HG02885 (cell line): ENCODE measurements around the gene SCTR.

ENCODE experiments used
- ATAC-seq: cut with Tn5 transposase; IDR thresholded peaks from one replicate; pipeline ENCODE4 v1.9.1; 2021; ENCODE audit warnings: mild to moderate bottlenecking; ENCODE audit not compliant: unreplicated experiment, poor library complexity

The SCTR gene

DNA sequence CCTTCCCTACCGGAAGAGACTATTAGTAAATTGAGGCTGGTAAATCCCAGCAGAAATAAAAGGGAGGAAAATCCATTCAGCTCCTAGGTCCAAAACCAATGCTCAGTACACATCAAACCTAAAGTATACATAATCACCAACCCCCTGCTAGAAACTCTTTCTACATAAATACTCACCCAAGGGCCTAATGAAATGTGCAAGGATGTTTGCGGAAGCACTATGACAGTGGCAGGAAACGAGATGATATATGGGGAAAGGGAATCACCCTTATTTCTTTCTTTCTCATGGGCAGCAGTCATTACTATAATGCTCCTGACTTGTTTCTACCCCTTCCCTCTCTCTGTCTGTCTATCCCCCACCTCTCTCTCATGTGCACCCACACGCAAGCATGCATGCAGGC lies 1.3 kb upstream of the SCTR start:
- ATAC-seq: no peak

DNA sequence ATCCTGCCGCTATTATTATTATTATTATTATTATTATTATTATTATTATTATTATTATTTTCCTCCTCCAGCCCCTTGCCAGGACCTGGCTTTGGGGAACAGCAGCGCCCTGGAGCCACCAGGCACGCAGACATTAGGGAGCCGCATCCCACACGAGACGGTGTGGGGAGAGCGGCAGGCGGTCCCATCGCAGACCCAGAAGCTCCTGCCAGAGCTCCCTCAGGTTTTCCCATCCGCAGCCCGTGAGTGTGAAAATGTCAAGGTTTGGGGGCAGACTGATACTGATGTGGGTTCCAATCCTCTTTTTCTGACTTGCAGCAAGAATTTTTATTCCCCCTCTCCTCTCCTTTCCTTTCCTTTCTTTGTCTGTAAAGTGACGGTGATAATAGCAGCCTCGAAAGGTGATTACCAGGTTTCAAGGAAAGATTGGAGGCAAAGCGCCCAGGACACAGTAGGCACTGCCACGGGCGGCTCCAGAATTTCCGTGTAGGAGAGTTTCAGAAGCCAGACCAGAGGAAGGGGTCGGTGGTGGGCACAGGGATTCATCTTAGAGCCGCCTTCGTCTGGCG lies 816 bp downstream of the SCTR start:
- no peak for ATAC-seq

GRCh38 chr2:119522671-119523070 lies 1.6 kb downstream of the SCTR start:
- ATAC-seq: no peak

DNA sequence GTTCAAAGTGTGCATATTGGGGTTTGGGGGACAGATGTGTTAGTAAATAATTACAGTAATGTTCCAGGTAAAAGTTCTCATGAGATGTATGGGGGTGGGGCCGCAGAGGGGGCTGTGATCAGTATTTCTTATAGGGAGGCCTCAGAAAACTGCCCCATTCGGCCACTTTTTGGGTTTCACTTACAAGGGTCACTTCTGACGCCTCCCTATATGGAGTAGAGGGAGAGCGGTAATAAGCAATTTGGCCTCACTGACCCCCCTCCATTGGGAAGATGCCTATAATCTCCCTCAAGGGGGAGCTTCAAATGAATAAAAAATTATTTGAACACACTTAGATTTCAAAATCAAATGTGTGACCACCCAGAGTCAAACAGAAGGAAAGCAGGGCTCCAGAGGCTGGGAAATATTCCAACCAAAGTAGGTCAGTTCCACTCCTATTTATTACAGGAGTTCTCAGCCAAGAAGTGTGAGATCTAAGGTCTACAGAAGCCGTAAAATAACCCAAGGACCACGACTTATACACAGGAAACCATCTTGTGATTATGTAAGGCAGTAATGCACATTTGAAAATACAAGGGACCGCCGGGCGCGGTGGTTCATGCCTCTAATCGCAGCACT lies 2.7 kb downstream of the SCTR start:
- ATAC-seq: no peak

- no peak for ATAC-seq
These were observed 3.4 kb downstream of the SCTR start for GRCh38 chr2:119520696-119521432.

- ATAC-seq: no peak
These were observed 5.2 kb downstream of the SCTR start for GRCh38 chr2:119519057-119519408.

- ATAC-seq: no peak
These were observed 5.8 kb downstream of the SCTR start for GRCh38 chr2:119518401-119519056.

- ATAC-seq: peak; percentile 93
These were observed 6.8 kb downstream of the SCTR start for GRCh38 chr2:119517433-119517832.

DNA sequence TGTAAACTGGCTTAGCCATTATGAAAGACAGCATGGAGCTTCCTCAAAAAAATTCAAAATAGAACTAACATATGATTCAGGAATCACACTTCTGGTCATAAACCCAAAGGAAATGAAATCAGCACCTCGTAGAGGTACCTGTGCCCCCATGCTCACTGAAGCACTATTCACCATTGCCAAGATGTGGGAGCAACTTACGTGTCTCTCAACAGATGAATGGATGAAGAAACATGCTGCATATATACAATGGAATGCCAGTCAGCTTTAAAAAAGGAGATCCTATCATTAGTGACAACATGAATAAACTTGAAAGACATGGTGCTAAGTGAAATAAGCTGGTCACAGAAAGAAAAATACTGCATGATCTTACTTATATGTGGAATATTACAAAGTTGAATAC lies 8.2 kb downstream of the SCTR start:
- ATAC-seq: no peak

DNA sequence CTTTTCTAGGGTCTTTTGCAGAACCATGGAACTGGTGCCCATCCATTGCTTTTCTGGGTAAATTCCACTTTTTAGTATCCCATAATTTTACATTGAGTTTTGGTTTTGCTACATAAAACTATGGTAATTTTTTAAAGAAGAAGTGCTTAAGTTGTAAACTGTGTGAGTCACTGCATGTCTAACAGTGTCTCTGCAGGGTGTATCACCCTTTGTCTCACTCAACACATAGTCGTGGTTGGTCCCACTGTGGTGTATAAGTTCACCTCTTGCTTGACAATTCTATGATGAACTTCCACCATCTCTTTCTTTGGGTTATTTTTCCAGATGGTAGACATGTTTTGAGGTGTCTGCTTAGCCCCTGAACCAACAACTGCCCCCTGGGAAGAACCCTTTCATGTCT lies 10.5 kb downstream of the SCTR start:
- no peak for ATAC-seq

- no peak for ATAC-seq
These were observed 11.3 kb downstream of the SCTR start for GRCh38 chr2:119512946-119513345.

GRCh38 chr2:119511989-119512388 lies 12.3 kb downstream of the SCTR start:
- ATAC-seq: no peak

- ATAC-seq: no peak
These were observed 15.5 kb downstream of the SCTR start for GRCh38 chr2:119508756-119509155.

DNA sequence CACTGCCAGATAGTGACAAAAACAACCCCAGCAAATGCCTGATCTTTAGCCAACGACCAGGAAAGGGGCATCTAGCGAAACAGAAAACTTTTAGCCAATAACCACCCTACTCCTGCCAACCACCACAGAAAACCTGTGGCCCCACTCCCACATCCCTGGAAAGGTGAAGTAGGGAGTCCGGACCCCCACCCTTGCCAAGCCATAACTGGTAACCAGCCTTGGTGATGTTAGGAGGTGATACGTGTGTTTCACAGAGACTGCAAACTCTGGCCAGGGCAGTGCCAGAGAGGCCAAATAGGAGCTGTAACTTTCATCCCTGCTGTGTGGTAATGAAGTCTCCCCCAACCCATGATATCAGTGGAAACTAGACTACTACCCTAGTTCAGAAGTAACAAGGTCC lies 27.6 kb downstream of the SCTR start:
- ATAC-seq: no peak

DNA sequence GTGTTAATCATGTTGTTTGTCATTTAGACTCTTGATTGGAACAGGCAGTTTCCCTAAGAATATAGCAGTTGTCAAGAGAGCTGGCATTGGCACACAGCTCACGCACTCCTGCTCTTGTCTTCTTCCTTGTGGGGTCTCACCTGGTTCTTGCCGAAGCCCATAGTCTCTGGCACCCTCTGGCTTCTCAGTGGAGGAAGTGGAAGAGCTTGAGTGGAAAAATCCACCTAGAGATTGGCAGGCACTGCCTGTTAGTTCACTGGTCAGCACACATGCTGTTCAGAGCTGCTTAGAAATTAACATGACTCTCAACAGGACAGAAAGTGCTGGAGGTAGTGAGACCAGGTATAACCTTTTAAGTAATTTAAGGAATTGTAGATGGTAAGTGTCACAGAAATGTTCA lies 28.3 kb downstream of the SCTR start:
- ATAC-seq: no peak

- ATAC-seq: no peak
These were observed 30.0 kb downstream of the SCTR start for GRCh38 chr2:119494163-119494790.

GRCh38 chr2:119491776-119492525 lies 32.3 kb downstream of the SCTR start:
- ATAC-seq: no peak

DNA sequence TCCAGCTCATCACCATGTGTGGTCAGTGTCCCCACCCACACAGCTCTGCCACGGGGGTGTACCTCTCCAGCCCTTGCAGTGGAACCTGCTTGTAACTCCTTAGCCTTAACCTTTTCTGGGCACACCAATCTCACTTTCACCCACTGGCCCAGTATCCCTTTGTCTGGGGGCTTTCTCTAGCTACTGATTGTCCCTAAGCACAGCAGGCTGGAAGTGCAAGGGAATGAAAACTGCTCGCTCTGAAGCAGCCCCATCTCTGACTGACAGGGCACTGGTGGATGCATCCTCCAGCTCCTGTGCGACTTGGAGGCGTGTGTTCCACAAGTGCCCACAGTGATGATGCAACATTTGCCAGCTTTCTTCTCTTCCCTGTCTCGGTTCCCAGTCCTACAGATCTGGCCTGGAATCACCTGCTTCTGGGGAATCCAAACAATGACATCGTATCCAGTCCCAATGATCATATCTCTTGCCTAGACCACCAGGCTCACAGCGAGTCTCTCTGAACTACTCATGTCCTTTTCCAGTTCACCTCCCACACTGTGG lies 33.6 kb downstream of the SCTR start:
- no peak for ATAC-seq

- no peak for ATAC-seq
These were observed 34.2 kb downstream of the SCTR start for GRCh38 chr2:119490106-119490505.
